Measurements from ENCODE around the gene PHTF1.

The PHTF1 gene

GRCh38 chr1:113800487-113800886 is 41.2 kb upstream of the PHTF1 start:
- no peak overlapping the region for H3K27ac ChIP-seq
- TF ChIP-seq CTCF (conservative IDR thresholded peaks at IDR 0.05; ENCODE audit: low read depth) = no peak
- ChIA-PET POLR2A (ENCODE audit: low non-redundant PET) (no interaction called here), CTCF (interaction anchor here (0.7 kb wide), 1 partner anchor 866 kb away, joined by 3 read pairs; no protein-coding TSS in a partner anchor)
- DNase-seq (ENCODE audit: low spot score) = no peak

GRCh38 chr1:113797472-113797871 is 38.2 kb upstream of the PHTF1 start:
- ChIA-PET POLR2A (ENCODE audit: low non-redundant PET) (no interaction called here), CTCF (interaction anchor here (0.5 to 0.7 kb wide), 2 partner anchors 9 to 24 kb away, joined by 3 to 4 read pairs; no protein-coding TSS in a partner anchor)
- DNase-seq (ENCODE audit: low spot score) = no peak
- no peak overlapping the region for H3K27ac ChIP-seq
- TF ChIP-seq CTCF (conservative IDR thresholded peaks at IDR 0.05; ENCODE audit: low read depth) = no peak

- POLR2A ChIA-PET (ENCODE audit: low non-redundant PET) = no interaction called here
- CTCF ChIA-PET = interaction anchor here (0.6 kb wide), 1 partner anchor 30 kb away, joined by 3 read pairs; no protein-coding TSS in a partner anchor
Observed at GRCh38 chr1:113793878-113794834, 34.9 kb upstream of the PHTF1 start.

GRCh38 chr1:113792986-113793385 is 33.7 kb upstream of the PHTF1 start:
- ChIA-PET POLR2A (ENCODE audit: low non-redundant PET) (no interaction called here), CTCF (interaction anchor here (1.6 kb wide), 1 partner anchor 33 kb away, joined by 5 read pairs; the partner anchor contains the start of gene PHTF1)
- TF ChIP-seq CTCF (conservative IDR thresholded peaks at IDR 0.05; ENCODE audit: low read depth) = no peak
- peak; percentile 8 for DNase-seq (ENCODE audit: low spot score)
- no peak overlapping the region for H3K27ac ChIP-seq

More at GRCh38 chr1:113793878-113794834, 34.9 kb upstream of the PHTF1 start:
- no peak for DNase-seq (ENCODE audit: low spot score)
- H3K27ac ChIP-seq = no peak overlapping the region
- no peak for TF ChIP-seq CTCF (conservative IDR thresholded peaks at IDR 0.05; ENCODE audit: low read depth)

- no peak overlapping the region for H3K27ac ChIP-seq
- no peak for TF ChIP-seq CTCF (conservative IDR thresholded peaks at IDR 0.05; ENCODE audit: low read depth)
- no peak for DNase-seq (ENCODE audit: low spot score)
- ChIA-PET CTCF (interaction anchor here (0.6 to 1.6 kb wide), 2 partner anchors 25 to 33 kb away, joined by 3 to 5 read pairs; partner anchors contain the start of gene PHTF1), POLR2A (ENCODE audit: low non-redundant PET) (no interaction called here)
Observed at GRCh38 chr1:113792471-113792870, 33.2 kb upstream of the PHTF1 start.

- no peak overlapping the region for H3K27ac ChIP-seq
- POLR2A ChIA-PET (ENCODE audit: low non-redundant PET) = no interaction called here
- TF ChIP-seq CTCF (conservative IDR thresholded peaks at IDR 0.05; ENCODE audit: low read depth) = no peak
- no peak for DNase-seq (ENCODE audit: low spot score)
- CTCF ChIA-PET = interaction anchor here (0.6 kb wide), 1 partner anchor 827 kb away, joined by 5 read pairs; no protein-coding TSS in a partner anchor
Observed at GRCh38 chr1:113788802-113789201, 29.5 kb upstream of the PHTF1 start.

All from RWPE1 (cell line).